GM18519 (cell line): Measurements from ENCODE around the gene PRRT1.
"Not testable (repeated sequence)": the region's sequence is repeated elsewhere in the genome, so short reads cannot be mapped to it uniquely, and the experiment has no call there.

ENCODE experiments used
- ATAC-seq: cut with Tn5 transposase; IDR thresholded peaks from one replicate; pipeline ENCODE4 v1.9.1; 2021; ENCODE audit warnings: mild to moderate bottlenecking, moderate library complexity; ENCODE audit not compliant: unreplicated experiment, low FRiP score

The PRRT1 gene

GRCh38 chr6:32151863-32152768 is at the start of gene PRRT1:
TSS of gene PRRT1 (minus strand) at chr6:32151939. CDS start at chr6:32151827, 112 bp downstream.
- no peak for ATAC-seq

- ATAC-seq, result no peak
These were observed 49.2 kb upstream of the PRRT1 start for GRCh38 chr6:32200711-32201475.

GRCh38 chr6:32198866-32199265 is 47.1 kb upstream of the PRRT1 start:
- no peak for ATAC-seq

GRCh38 chr6:32198345-32198696 is 46.6 kb upstream of the PRRT1 start:
- ATAC-seq, result no peak

DNA sequence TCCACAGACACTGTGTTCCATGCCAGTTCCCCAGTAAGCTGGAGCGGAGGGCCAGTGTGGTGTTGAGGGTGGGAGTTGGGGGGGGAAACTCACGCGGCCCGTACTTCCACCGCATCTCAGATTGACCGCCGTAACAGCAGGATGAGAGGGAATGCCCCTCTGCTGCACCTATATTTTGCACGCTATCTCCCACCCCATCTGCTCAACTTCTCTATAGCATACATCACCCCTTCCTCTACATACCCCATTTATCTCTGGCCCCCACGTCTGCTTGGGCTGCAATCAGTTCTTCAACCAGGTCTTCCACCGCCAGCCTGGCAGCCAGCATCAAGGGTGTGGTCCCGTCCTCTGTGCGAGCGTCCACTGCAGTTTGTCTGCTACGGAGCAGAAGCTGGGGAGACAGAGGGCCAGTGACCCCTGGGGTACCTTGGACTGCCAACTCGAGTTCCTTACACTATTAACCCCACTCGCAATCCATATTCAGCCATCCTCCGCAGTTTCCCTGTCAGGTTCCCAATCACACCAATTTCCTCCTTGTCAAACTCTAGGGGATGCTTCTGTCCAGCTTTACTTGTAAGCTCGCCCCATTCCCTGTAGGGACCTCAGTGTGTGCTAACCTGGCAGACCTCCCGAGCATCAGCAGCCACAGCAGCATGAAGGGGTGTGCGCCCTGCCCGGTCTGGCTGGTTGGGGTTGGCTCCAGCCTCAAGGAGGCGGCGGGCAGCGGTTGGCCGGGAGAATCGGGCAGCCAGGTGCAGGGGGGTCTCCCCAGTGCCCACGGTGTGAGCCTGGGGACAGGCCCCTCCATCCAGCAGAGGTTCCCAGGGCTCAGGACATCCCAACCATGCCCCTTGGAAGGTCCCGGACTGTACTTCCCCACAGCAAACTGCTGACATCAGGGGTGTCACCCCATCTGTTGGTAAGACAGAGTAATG is 45.2 kb upstream of the PRRT1 start:
- no peak for ATAC-seq

DNA sequence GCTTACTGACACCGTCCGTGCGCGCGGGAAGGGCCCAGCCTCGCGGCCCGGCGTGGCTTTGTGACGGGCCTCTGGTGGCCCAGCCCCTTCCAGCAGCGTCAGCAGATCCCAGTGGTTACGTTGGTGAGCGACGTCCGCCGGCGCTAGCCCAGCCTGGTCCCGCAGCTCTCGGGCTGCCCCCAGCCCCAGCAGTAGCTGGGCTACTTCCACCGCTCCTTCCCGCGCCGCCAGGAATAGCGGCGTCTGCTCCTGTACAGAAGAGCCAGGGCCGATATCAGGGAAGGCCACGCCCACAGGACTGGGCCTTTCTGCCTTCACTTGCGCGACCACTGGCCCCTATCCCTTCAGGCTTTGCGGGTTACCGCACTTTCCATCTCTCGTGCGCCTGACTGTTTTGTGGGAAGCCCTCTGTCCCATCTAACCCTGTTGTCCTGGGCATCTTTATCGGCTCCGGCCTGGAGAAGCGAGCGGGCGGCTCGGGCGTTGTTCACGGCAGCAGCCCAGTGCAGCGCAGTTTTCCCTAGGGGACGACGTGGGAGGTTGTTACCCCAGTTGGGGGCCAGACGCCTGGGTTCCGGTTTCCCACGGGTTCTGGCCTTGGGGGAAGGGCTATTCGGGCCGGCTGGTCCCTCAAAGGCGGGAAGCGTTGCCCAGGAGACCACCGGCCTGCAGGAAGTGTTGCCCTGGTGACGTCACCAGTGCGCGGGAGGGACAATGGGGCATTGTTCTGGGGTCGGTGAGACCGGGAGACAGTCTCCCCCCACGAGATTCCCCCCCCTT is 44.4 kb upstream of the PRRT1 start:
- peak; percentile 66 for ATAC-seq

- peak; percentile 60 for ATAC-seq
These were observed 43.8 kb upstream of the PRRT1 start for GRCh38 chr6:32195652-32195901.

DNA sequence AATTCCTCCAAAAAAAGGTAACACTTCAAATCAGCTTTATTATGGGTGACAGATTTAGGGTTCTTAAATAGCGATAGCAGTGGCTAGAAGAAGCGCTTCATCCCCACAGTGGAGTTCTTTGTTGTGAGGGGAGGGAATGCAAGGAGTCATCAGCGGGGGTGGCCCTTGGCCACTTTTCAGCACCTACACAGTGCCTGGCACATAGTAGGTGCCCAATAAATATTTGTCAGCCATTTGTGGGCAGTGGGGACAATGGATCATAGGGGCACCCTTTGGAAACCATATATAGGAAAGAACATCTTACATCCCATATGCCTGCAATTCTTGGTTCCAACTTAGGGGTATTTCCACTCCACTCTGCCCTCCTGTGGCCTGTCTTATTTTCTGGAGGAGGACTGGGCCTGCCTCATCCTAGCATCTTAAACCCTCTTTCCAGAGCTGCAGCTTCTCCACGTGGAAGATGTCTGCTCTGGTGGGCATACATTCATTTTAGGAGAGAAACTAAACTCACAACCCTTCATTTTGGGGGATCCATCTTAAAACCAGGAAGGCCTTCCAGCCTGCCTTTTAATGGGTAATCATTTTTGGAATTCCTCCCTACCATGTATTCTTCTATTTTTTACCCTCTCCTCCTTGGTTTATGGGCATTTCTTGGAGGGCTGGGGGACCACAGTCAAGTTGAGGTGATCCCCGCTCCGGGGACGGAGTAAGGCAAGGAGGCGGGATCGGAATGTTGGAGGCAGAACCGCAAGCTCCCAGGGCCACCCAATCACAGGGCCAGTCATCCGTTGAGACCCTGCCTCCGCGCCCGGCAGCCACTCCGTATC is 43.3 kb upstream of the PRRT1 start:
- ATAC-seq, result no peak

- no peak for ATAC-seq
These were observed 42.6 kb upstream of the PRRT1 start for GRCh38 chr6:32194388-32194787.

DNA sequence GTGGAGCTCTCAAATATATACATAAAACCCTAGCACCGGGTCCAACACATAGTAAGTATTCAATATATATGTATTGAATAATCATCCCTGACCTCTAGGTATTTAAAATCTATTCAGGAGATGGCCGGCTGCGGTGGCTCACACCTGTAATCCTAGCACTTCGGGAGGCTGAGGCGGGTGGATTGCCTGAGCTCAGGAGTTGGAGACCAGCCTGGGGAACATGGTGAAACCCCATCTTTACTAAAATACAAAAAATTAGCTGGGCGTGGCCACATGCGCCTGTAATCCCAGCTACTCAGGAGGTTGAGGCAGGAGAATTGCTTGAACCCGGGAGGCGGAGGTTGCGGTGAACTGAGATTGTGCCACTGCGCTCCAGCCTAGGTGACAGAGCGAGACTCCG is 41.4 kb upstream of the PRRT1 start:
- not testable (repeated sequence) for ATAC-seq

- ATAC-seq, result no peak
These were observed 40.9 kb upstream of the PRRT1 start, which contains the start of gene GPSM3 for GRCh38 chr6:32192608-32193039. TSS of gene GPSM3 (minus strand) at chr6:32192643. CDS start at chr6:32192513, 130 bp downstream.

DNA sequence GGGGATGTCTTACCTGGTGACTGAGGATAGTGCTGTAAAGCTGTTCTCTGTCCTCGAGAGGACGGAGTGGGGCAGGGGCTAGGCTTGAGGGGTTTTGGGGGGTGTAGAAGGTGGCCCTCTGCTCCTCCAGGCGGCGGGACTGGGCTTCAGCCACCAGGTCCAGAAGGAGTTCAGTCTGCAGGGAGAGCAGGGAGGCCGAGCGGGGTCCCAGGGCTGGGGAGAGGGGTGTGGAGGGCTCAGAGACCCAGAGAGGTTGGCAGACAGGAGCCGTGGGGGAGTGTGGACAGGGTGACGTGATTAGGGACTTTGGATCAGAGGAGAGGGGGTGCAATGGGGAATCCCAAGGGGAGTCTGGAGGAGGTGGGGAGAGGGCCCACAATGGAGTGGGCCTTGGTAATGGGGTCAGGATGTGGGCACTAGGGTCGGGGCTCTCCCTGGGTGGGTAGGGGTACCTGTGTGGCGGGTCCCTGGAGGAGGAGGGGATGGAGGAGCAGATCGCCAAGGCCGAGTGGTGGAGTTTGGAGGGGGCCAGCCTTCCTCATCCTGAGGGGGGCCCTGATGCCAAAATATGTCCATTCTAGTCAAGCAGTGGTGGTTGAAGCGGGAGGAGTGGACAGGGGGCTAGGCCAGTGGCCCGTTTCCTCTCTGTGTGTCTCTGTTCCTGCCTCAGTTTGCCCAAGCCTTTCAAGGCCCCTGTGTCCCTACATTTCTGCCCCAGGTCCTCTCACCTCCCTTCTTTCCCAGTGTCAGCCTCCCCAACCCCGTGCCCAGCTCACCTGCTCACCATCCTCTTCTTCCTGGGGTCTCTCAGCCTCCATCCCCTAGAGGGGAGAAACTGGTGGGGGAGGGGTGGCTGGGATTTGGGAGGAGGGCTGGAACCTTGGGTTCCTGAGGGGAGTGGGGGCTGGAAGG is 40.2 kb upstream of the PRRT1 start:
- ATAC-seq, result no peak

GRCh38 chr6:32190911-32191677 is 39.4 kb upstream of the PRRT1 start:
- no peak for ATAC-seq

- no peak for ATAC-seq
These were observed 38.5 kb upstream of the PRRT1 start, which contains the start of gene PBX2 for GRCh38 chr6:32190054-32190851. TSS of gene PBX2 (minus strand) at chr6:32190202. CDS start at chr6:32189915, 287 bp downstream.

DNA sequence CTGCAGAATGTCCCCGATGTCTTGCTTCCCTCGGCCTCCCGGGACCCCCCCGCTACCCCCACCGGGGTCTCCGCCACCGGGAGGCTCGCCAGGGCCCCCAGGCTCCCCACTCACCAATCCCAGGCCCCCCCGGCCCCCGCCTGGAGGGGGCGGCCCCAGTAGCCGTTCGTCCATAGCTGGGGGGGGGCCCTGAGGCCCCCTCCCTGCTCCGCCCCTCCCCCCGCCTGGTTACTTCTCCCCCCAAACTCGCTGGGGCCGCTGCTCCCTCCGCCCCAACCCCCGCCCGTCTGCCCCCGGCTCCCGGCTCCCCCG is 38.0 kb upstream of the PRRT1 start:
- ATAC-seq, result no peak

DNA sequence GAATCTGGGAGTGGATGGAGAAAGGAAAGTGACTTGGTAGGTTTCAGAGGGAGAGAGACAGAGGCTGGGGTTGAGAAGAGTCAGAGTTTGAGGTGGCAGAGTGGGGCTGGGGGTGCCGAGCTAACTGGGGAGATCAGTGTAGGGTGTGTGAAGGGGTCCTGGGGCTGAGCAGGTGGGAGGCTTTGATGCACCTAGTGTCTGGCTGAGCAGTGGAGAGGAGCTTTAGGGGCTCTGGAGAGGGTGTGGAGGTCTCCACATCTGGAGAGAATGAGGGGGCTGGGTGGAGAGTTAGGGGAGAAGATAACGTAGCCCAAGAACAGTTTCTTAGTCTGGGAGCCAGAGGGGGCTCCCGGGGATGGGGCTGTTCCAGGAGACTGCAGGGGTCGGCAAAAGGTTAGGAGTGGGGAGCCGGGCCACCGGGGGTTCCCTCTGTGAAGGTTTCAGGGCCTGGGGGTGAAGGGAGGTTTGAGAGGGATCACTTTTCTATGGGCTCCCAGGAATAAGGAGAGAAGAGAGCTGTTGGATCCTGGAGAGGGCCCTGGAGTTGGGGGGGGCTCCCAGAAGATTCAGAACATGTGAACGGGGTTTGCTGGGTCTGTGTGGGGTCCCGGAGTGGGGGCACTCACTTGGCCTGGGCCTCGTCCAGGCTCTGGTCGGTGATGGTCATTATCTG is 37.5 kb upstream of the PRRT1 start:
- ATAC-seq, result no peak
